T1000 (cell line): ENCODE measurements around the gene MAP3K8.
"Not testable (repeated sequence)": the region's sequence is repeated elsewhere in the genome, so short reads cannot be mapped to it uniquely, and the experiment has no call there.

Source experiments
- DNase-seq: peaks from one replicate; lab custom pipeline; 2025; ENCODE audit warnings: mixed read lengths; lab: John Stamatoyannopoulos, UW

Gene MAP3K8

GRCh38 chr10:30422981-30423654 lies 10.9 kb upstream of the MAP3K8 start:
- DNase-seq, result no peak

- not testable (repeated sequence) for DNase-seq
Observed at GRCh38 chr10:30423655-30424275, 10.2 kb upstream of the MAP3K8 start.

DNA sequence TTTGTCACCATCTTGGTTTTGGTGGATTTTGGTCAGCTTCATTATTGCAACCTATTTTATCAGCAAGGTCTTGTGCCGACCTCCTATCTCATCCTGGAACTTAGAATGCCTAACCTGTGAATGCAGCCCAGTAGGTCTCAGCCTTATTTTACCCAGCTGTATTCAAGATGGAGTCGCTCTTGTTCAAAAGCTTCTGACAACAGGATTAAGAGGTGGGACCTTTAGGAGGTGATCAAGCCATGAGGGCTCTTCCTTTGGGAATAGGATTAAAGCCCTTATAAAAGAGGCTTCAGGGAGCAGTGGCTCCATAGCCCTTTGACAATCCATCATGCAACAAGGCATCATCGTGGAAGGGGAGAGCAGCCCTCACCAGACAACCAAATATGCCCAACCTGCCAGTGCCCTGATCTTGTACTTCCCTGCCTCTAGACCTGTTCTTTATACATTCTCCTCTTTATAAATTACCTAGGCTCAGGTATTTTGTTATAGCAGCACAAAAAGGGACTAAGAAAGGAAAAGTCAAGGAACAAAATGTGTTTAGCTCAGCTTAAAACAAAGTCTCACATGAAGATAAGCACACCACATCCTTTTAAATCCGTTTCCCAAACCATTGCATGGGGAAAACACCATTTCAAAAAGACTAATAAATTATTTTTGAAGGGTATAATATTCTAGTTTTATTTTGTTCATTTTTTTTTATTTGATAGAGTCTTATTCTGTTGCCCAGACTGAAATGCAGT lies 8.5 kb upstream of the MAP3K8 start:
- DNase-seq, result no peak

GRCh38 chr10:30430544-30431298 lies 3.3 kb upstream of the MAP3K8 start:
- no peak for DNase-seq

- no peak for DNase-seq
Observed at GRCh38 chr10:30431435-30431911, 2.5 kb upstream of the MAP3K8 start.

DNA sequence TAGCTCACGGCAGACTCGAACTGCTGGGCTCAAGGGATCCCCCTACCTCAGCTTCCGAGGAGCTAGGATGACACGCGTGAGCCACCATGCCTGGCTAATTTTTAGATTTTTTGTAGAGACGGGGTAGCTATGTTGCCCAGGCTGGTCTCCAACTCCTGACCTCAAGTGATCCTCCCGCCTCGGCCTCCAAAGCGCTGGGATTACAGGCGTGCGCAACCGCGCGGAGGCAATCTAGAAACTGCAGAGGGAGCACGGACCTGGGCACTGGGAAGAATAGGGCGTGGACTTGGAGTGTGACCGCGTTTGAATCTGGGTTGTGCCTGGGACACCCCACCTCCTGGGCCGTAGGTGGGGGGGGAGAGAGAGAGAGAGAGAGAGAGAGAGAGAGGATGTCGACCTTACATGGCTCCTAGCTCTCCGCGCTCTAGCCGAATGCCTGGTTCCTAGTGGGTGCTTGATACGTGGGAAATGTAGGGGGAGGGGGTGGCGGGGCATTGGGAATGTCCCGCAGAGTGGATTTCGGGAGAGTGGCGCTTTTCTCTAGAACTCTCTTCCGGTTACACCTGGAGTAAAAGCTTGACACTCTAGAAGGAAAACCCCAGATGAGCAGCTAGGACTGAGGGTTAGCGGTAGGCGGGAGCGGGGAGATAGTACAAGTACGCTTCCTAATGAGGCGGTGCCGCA lies 1.2 kb upstream of the MAP3K8 start:
- DNase-seq, result no peak

- no peak for DNase-seq
Observed at GRCh38 chr10:30433306-30433729, 666 bp upstream of the MAP3K8 start.

- no peak for DNase-seq
Observed at GRCh38 chr10:30434273-30435072, 489 bp downstream of the MAP3K8 start.

- no peak for DNase-seq
Observed at GRCh38 chr10:30435073-30435422, 1.1 kb downstream of the MAP3K8 start.

DNA sequence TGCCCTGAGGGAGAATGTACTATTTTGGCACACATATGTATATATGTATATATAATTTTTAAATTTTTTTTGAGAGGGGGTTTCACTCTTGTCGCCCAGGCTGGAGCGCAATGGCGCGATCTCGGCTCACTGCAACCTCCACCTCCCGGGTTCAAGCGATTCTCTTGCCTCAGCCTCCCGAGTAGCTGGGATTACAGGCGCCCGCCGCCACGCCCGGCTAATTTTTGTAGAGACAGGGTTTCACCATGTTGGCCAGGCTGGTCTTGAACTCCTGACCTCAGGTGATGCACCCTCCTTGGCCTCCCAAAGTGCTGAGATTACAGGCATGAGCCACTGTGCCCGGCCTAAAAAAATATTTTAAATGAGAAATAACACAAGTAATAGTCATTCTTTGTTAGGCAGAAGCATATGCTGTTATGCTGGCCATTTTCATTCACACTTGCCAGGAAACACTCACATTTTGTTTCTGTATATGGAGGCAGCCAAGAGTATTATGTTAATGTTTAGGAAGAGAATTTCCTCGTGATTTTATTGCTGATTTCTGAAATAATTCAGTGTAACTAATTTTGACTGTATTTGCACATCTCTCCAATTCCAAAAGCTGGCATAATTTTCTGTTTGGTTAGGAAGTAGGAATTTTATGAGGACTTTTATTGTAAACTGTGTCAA lies 1.6 kb downstream of the MAP3K8 start:
- DNase-seq, result not testable (repeated sequence)

DNA sequence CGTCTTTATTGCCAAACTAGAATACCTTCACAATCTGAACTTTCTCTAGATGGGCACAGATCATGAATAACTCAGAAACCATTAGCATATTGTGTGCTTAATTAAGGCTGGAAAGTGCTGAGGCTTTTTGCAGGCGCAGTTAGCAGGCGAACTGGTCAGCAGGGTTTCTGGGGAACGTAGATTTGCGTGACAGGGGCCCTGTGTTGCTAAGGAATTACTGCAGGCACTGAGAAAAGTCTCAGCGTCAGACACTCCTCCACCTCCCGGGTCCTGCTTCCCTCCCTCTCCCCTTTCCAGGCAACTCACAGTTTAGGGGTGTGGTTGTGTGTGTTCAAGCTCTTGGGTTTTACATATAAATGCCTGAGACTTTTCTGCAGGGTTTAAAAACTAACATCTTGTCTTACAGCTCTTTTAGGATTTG lies 2.2 kb downstream of the MAP3K8 start:
- DNase-seq, result no peak

DNA sequence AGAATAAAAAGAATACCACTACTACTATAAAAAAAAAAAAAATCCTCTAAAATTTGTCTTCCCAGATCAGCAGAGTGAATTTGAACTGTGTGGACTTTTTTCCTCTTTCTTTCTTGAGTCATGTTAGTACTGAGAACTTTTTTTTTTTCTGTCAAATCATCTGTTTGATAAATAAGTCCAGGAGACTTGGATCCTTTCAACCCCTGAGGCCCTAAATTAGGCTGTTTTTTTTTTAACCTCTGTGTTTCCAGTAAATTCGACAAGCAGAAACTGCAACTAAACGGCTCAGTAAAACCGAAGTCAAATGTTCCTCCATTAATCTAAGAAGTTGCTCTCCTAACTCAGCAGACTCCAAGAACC lies 2.7 kb downstream of the MAP3K8 start:
- no peak for DNase-seq

DNA sequence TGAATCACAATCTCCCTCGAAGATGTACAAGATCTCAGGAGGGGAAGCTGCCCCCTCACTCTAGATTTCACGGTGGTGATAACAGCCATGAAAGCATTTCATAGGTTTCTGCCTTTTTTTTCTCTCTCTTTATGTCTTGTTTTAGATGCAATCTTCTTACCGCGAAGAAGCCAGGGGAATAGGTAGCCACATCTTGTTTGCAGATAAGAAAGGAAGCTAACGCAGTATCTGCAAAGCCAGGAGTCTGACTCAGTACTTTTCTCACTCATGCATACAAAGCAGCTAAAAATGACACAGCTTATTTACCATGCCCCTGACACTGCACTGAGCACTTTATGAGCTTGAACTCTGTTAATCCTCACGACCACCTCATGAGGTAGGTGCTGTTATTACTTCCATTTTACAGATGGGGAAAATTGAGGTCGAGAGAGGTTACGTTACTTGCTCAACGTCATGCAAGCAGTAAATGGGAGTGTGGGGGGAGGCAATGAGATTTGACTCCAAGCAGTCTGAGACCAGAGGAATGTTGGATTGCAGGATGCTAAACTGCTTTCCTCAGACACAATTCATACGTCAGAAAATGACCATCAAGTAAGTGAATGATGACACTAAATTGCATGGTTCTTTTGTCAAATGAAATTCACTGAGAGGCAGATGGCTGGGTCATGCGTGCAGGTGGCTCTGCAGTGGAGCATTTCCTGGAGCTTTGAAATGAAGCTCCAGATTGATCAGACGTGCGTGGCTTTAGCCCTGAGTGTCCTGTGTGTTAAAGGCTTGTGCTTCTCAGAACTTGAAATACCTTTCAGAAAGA lies 3.3 kb downstream of the MAP3K8 start:
- no peak for DNase-seq

DNA sequence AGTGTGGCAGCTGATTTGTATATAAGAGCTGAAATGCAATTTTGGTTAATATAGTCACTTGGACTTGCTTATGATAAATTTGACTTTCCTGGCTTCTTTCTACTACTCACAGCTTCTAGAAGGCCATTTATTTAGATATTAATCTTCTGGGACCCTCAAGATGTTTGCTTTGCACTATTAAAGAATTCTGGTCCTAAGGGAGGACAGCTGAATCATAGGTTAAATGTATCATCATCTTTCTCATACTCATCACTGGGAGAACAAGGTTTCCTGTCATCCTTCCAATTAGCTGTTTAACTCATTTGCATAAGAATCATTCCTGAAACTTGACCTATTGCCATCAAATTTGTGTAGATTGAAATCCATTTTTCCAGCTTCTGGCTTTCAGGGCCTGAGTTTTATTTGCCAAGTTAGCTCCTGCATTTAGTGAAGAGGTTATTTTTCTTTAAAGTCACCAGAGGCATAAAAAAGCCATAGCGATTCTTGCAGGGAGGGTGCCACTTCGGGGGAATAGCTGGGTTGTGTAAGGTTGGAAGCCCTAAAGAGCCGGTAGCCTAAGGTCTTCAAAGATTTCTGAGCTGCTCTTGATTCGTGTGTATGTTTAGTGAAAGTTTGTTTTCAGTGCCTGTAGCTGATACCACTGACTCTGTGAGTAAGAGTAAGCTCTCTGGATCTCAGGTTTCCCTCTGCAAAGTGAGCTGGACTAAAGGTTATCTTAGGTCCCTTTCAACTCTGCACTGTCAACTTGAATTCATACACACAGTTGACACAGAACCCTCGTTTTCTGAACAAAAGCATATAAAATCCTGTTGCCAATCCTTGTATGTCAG lies 4.3 kb downstream of the MAP3K8 start:
- no peak for DNase-seq

DNA sequence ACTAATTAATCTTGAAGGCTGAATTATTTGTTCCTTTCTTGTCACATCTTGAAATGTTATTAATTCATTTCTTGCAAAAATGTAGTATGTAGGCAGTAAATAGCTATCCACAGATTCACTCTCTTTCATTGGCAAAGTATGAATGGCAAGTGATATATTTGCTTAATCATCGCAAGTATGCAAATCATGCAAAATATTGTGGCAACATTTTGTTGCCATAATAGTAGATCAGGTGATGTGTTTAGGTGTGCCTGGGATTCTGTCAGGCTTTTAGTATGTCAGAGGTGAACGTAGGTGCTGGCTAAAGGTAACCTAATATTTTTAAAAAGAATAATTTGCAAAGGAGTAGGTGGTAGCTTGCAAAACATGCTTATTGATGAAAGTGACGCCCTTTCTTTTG lies 5.9 kb downstream of the MAP3K8 start:
- DNase-seq, result no peak

GRCh38 chr10:30442019-30442606 lies 8.1 kb downstream of the MAP3K8 start:
- DNase-seq, result no peak

DNA sequence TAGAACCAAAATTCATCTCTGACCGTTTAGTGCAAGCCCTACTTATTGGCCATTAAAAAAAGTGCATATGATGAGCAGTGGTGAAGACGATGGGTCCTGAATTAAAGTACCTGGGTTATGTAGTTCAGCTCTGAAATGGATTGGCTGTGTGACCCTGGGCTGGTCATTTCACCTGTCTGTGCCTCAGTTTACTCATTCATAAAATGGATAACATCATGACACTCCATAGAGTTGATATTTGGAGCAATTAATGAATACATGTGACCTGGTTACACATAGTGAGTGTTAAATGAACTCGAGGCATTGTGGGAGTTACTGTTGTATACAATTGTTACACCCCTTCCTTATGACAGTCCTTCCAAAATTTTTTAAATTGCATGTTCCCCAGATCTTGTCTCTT lies 9.1 kb downstream of the MAP3K8 start:
- DNase-seq, result no peak

DNA sequence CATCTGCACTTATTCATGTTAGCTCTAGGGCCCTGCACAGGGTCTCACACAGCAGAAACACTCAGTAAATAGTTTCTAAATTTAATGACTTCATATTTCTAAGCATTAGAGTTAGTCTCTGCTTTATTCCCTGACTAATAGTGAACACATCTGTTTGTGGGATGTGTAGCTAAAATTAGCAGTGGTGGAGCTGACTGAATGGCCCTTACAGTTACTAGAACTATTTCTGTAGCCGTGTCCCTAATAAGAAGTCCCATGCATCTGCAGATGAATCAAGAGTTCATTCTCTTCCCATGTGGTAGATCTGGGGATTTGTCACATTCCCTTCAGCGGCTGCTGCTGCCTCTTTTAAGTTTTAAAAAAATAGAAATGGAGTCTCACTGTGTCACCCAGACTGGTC lies 11.7 kb downstream of the MAP3K8 start:
- no peak for DNase-seq
